IMR-90 (cell line): Measurements from ENCODE around the gene CDC42EP4. TPM values are rescaled to one million over a fixed set of nuclear protein-coding genes. Genes with fewer than 3 reads are reported as not detected.

Experiments used
- ATAC-seq: fragments of 200-7000 bp; cut with Tn5 transposase; 2 replicates; pipeline ENCODE4 v1.9.1; 2020; ENCODE audit warnings: low read depth, mild to moderate bottlenecking, moderate library complexity
- BruUV-seq: library from RNA; stranded (reverse); fragments of 400-500 nt; replicated peaks from 2 replicates; lab custom pipeline; 2021; lab: Mats Ljungman, UMichigan
- CTCF ChIA-PET: fragments of 300-600 bp; formaldehyde crosslinking; extraction: SDS; loops from one replicate; lab custom pipeline; 2021; ENCODE audit warnings: antibody characterized with exemption; lab: Yijun Ruan, JAX
- POLR2A ChIA-PET: fragments of 300-600 bp; sonication (Branson Sonifier 250); formaldehyde crosslinking; loops from one replicate; lab custom pipeline; 2022; ENCODE audit warnings: antibody characterized with exemption; ENCODE audit not compliant: unreplicated experiment; lab: Charles Lee
- DNase-seq: peaks from one replicate; pipeline ENCODE4 v3.0.0; 2013
- H2AFZ ChIP-seq: replicated peaks from 2 replicates; pipeline ENCODE3; 2013; ENCODE audit warnings: low read length, mild to moderate bottlenecking; ENCODE audit not compliant: poor library complexity
- H2AK5ac ChIP-seq: 2 replicates; pipeline ENCODE4 v1.6.1; 2013; ENCODE audit warnings: low read depth, low read length, inconsistent platforms
- H2AK9ac ChIP-seq: replicated peaks from 2 replicates; pipeline ENCODE3; 2013; ENCODE audit warnings: mild to moderate bottlenecking, low read depth, low read length, moderate library complexity; ENCODE audit not compliant: poor library complexity
- H2BK120ac ChIP-seq: 2 replicates; pipeline ENCODE4 v1.6.1; 2013; ENCODE audit warnings: low read depth, low read length, inconsistent platforms
- H2BK15ac ChIP-seq: 3 replicates; pipeline ENCODE4 v1.6.1; 2013; ENCODE audit warnings: low read depth, low read length, inconsistent platforms
- H2BK20ac ChIP-seq: 2 replicates; pipeline ENCODE4 v1.6.1; 2013; ENCODE audit warnings: low read depth, mild to moderate bottlenecking, inconsistent platforms, low read length, moderate library complexity
- H2BK5ac ChIP-seq: 2 replicates; pipeline ENCODE4 v1.6.1; 2013; ENCODE audit warnings: mild to moderate bottlenecking, low read depth, low read length, inconsistent platforms; ENCODE audit not compliant: poor library complexity, severe bottlenecking
- H3K14ac ChIP-seq: replicated peaks from 2 replicates; pipeline ENCODE4 v1.6.1; 2013; ENCODE audit warnings: low read depth, low read length, inconsistent platforms
- H3K18ac ChIP-seq: 2 replicates; pipeline ENCODE4 v1.6.1; 2013; ENCODE audit warnings: low read depth, low read length, control low read depth
- H3K23ac ChIP-seq: 2 replicates; pipeline ENCODE4 v1.6.1; 2013; ENCODE audit warnings: low read depth, low read length, inconsistent platforms
- H3K27ac ChIP-seq: 2 replicates; pipeline ENCODE4 v1.5.1; 2013; ENCODE audit warnings: mild to moderate bottlenecking, control low read depth, low read length; ENCODE audit not compliant: insufficient read depth
- H3K27me3 ChIP-seq: 2 replicates; pipeline ENCODE4 v1.6.1; 2013; ENCODE audit warnings: low read length; ENCODE audit not compliant: control insufficient read depth, insufficient read depth
- H3K36me3 ChIP-seq: 2 replicates; pipeline ENCODE4 v1.6.1; 2013; ENCODE audit warnings: low read length, mixed read lengths; ENCODE audit not compliant: control insufficient read depth, insufficient read depth
- H3K4ac ChIP-seq: 2 replicates; pipeline ENCODE4 v1.6.1; 2013; ENCODE audit warnings: low read depth, low read length, inconsistent platforms
- H3K4me1 ChIP-seq: 2 replicates; pipeline ENCODE4 v1.6.1; 2013; ENCODE audit warnings: low read length, mixed read lengths; ENCODE audit not compliant: control insufficient read depth, insufficient read depth
- H3K4me2 ChIP-seq: 2 replicates; pipeline ENCODE4 v1.6.1; 2013; ENCODE audit warnings: low read depth, mild to moderate bottlenecking, control low read depth, low read length, moderate library complexity
- H3K4me3 ChIP-seq: 2 replicates; pipeline ENCODE4 v1.5.1; 2013; ENCODE audit warnings: low read depth, mild to moderate bottlenecking, control low read depth, low read length, moderate library complexity; ENCODE audit not compliant: insufficient read depth
- H3K56ac ChIP-seq: 2 replicates; pipeline ENCODE4 v1.6.1; 2013; ENCODE audit warnings: low read length, inconsistent platforms; ENCODE audit not compliant: insufficient read depth; ENCODE audit errors: extremely low read depth
- H3K79me1 ChIP-seq, 2 experiments: 2 replicates each; pipeline ENCODE4 v1.6.1; 2013; ENCODE audit warnings: low read length in 2 of 2, inconsistent platforms in 1 of 2, low read depth in 1 of 2
- H3K9ac ChIP-seq: 2 replicates; pipeline ENCODE4 v1.6.1; 2013; ENCODE audit warnings: low read depth, low read length, control low read depth
- H3K9me1 ChIP-seq: 2 replicates; pipeline ENCODE4 v1.6.1; 2013; ENCODE audit warnings: low read length, inconsistent platforms; ENCODE audit not compliant: insufficient read depth
- H3K9me3 ChIP-seq: 2 replicates; pipeline ENCODE4 v1.6.1; 2013; ENCODE audit warnings: low read length; ENCODE audit not compliant: control insufficient read depth, insufficient read depth
- H4K20me1 ChIP-seq: 2 replicates; pipeline ENCODE4 v1.6.1; 2013; ENCODE audit warnings: low read length, inconsistent platforms; ENCODE audit not compliant: insufficient read depth
- H4K5ac ChIP-seq: 2 replicates; pipeline ENCODE4 v1.6.1; 2013; ENCODE audit warnings: mild to moderate bottlenecking, low read depth, low read length, control low read depth
- H4K8ac ChIP-seq, 2 experiments: 2 replicates each; pipeline ENCODE4 v1.6.1; 2013; ENCODE audit warnings: low read depth in 2 of 2, low read length in 2 of 2, control low read depth in 1 of 2, inconsistent platforms in 1 of 2
- H4K91ac ChIP-seq: 2 replicates; pipeline ENCODE4 v1.6.1; 2013; ENCODE audit warnings: low read depth, low read length, inconsistent platforms; ENCODE audit not compliant: insufficient read depth
- FOS ChIP-seq: fragments of 150-350 bp; IDR thresholded peaks from 2 replicates; pipeline ENCODE4 v1.6.1; 2016; ENCODE audit warnings: low read depth, low read length
- MAZ ChIP-seq: IDR thresholded peaks from 2 replicates; pipeline ENCODE4 v1.6.1; 2012; ENCODE audit warnings: low read depth, mild to moderate bottlenecking, low read length, improper control_type of control experiment, moderate library complexity, borderline replicate concordance
- WGBS, 2 experiments: methylation state at CpG; one replicate each; pipeline versions ENCODE4 v1.1.5 to v1.1.7; 2013; ENCODE audit warnings: missing lambda C conversion rate in 2 of 2; ENCODE audit not compliant: insufficient read length in 1 of 2; ENCODE audit errors: extremely low coverage in 2 of 2; 5-methylcytosine and 5-hydroxymethylcytosine counted together
- dilution Hi-C: fragments of 300-500 bp; cut with HindIII; formaldehyde crosslinking; loops from one replicate; pipeline ENCODE4 v1.14.3; 2018; ENCODE audit warnings: low sequenced_read_pairs; ENCODE audit not compliant: unreplicated experiment
- in situ Hi-C: fragments of 300-500 bp; cut with MboI; formaldehyde crosslinking; loops from 3 replicates; pipeline ENCODE4 v1.14.3; 2019; ENCODE audit warnings: low sequenced_read_pairs, inconsistent platforms, mixed read lengths
- intact Hi-C: fragments of 100-400 bp; cut with micrococcal nuclease; formaldehyde crosslinking; loops from 2 replicates; pipeline ENCODE4 v1.10.0; 2022
- polyA plus RNA-seq, 3 experiments: library from polyadenylated mRNA; depleted of rRNA; stranded (reverse); fragments of >200 nt; gene quantifications; 2 replicates each; pipeline ENCODE4 v1.2.3, GENCODE V29; 2012; ENCODE audit warnings: low replicate concordance in 1 of 3
- total RNA-seq: library from RNA; depleted of rRNA; stranded (reverse); fragments of >200 nt; gene quantifications from 2 replicates; pipeline ENCODE4 v1.2.3, GENCODE V29; 2012

CDC42EP4 gene
- total and polyA plus RNA-seq, 2 of the 4 experiments (the other 2 are of a cell fraction): 14.3 to 25.8 TPM

DNA sequence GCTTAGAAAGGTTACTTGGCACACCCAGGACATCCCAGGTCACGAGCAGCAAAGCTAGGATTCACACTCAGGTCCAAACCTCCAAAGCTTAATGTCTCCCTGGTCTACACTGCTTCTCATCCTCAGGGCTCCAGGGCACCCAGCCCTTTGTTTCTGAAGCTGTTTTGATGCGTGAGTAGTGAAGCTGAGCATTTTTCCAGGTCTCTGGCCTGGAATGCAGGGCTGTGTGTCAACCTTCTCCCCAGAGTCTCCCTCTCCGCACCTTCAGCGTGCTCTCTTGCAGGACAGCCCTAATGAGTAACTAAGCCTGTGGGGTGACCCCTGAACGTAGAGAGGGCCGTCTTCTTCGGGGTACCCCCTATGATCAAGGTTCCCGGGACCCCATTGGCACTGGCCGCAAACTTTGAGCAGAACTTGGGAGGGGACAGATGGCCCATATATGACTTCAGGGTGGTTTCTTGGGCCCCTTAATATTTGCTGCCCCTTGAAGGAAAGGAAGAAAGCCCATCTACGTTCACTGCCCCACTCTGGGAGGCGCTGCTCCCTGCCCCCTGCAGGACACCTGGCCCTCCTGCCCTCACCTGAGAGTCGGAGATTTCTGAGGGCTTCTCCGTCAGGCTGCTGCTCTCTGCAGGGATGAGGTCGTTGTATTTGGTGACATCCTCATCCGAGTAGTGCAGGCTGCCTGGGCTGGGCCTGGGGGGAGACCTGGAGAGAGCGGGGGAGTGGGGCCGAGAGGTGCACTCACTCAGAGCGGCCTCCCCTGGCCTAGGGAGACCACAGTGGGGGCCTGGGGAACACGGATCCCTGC, 36.4 kb upstream of the CDC42EP4 start:
- Histone ChIP-seq H4K8ac (no peak overlapping the region), H2BK15ac (no peak overlapping the region), H2AK9ac (peak overlapping the region; percentile 19), H3K14ac (no peak overlapping the region), H3K27ac (no peak overlapping the region), H3K9me1 (peaks cover 12% of the 10 kb centered on the region), H2BK5ac (no peak overlapping the region), H3K36me3 (no peaks in the 10 kb centered on the region), H3K4ac (no peak overlapping the region), H3K18ac (no peak overlapping the region), H2BK120ac (no peak overlapping the region), H3K9me3 (no peaks in the 10 kb centered on the region), H4K20me1 (no peaks in the 10 kb centered on the region), H3K27me3 (no peaks in the 10 kb centered on the region), H4K5ac (no peak overlapping the region; the same call in 1 of the 2 replicates), H2AK5ac (peak overlapping the region; percentile 13), H3K56ac (no peak overlapping the region), H3K4me2 (no peak overlapping the region), H3K23ac (no peak overlapping the region), H3K4me1 (peaks cover 18% of the 10 kb centered on the region), H4K91ac (no peak overlapping the region), H2BK20ac (no peak overlapping the region), H2AFZ (no peak overlapping the region), H3K4me3 (no peak overlapping the region), H3K9ac (no peak overlapping the region), H3K79me1 (no peaks in the 10 kb centered on the region)
- intact Hi-C loops: no loop called here
- in situ Hi-C loops: no loop called here
- ChIA-PET POLR2A (no interaction called here), CTCF (interaction anchor here (1.0 kb wide), 1 partner anchor 37 kb away, joined by 3 read pairs; no protein-coding TSS in a partner anchor)
- DNase-seq (no peak), ATAC-seq (no peak)
- dilution Hi-C loops: no loop called here
- WGBS, 2 experiments: 83% methylated on average over 7 of the region's 19 CpGs; no CpG with 5 or more reads in 1 of the 2 experiments
- TF ChIP-seq MAZ (no peak), FOS (no peak)
- no TSS peak for BruUV-seq
